ENCODE measurements around the gene ARHGAP15. TPM values are rescaled to one million over a fixed set of nuclear protein-coding genes. Genes with fewer than 3 reads are reported as not detected.

ARHGAP15 gene
- polyA plus RNA-seq, 1 experiment = not detected

GRCh38 chr2:143545949-143546255, 416.7 kb downstream of the ARHGAP15 start:
- Histone ChIP-seq H3K36me3 (ENCODE audit: control insufficient read depth, insufficient read depth, low read length) (no peaks in the 10 kb centered on the region), H3K27me3 (ENCODE audit: control insufficient read depth, insufficient read depth, low read length) (no peaks in the 10 kb centered on the region), H3K4me3 (ENCODE audit: low read depth, low read length) (no peak overlapping the region)
- no peak for TF ChIP-seq CTCF (IDR thresholded peaks at IDR 0.05; ENCODE audit: insufficient read depth, low read depth, low read length)
- DNase-seq (ENCODE audit: low read depth) = no peak
- POLR2A ChIA-PET = interaction anchor here (0.6 kb wide), 1 partner anchor 58 kb away, joined by 3 read pairs; no protein-coding TSS in a partner anchor
- CTCF ChIA-PET = no interaction called here

- CTCF ChIA-PET = no interaction called here
- Histone ChIP-seq H3K27me3 (ENCODE audit: control insufficient read depth, insufficient read depth, low read length) (no peaks in the 10 kb centered on the region), H3K4me3 (ENCODE audit: low read depth, low read length) (no peak overlapping the region), H3K36me3 (ENCODE audit: control insufficient read depth, insufficient read depth, low read length) (no peaks in the 10 kb centered on the region)
- DNase-seq (ENCODE audit: low read depth) = no peak
- TF ChIP-seq CTCF (IDR thresholded peaks at IDR 0.05; ENCODE audit: insufficient read depth, low read depth, low read length) = no peak
- POLR2A ChIA-PET = no interaction called here
Observed at GRCh38 chr2:143548032-143548431, 418.8 kb downstream of the ARHGAP15 start.

GRCh38 chr2:143550500-143550899, 421.3 kb downstream of the ARHGAP15 start:
- DNase-seq (ENCODE audit: low read depth) = no peak
- ChIA-PET CTCF (interaction anchor here (0.6 kb wide), 1 partner anchor 50 kb away, joined by 5 read pairs; no protein-coding TSS in a partner anchor), POLR2A (no interaction called here)
- Histone ChIP-seq H3K27me3 (ENCODE audit: control insufficient read depth, insufficient read depth, low read length) (no peaks in the 10 kb centered on the region), H3K4me3 (ENCODE audit: low read depth, low read length) (no peak overlapping the region), H3K36me3 (ENCODE audit: control insufficient read depth, insufficient read depth, low read length) (no peaks in the 10 kb centered on the region)
- TF ChIP-seq CTCF (IDR thresholded peaks at IDR 0.05; ENCODE audit: insufficient read depth, low read depth, low read length) = no peak

GRCh38 chr2:143551971-143552650, 422.9 kb downstream of the ARHGAP15 start:
- ChIA-PET CTCF (interaction anchor here (0.6 to 1.1 kb wide), 2 partner anchors 19 to 1927 kb away, joined by 3 read pairs; no protein-coding TSS in a partner anchor), POLR2A (interaction anchor here (0.5 kb wide), 1 partner anchor 67 kb away, joined by 4 read pairs; no protein-coding TSS in a partner anchor)
- TF ChIP-seq CTCF (IDR thresholded peaks at IDR 0.05; ENCODE audit: insufficient read depth, low read depth, low read length) = no peak
- no peak for DNase-seq (ENCODE audit: low read depth)
- Histone ChIP-seq H3K27me3 (ENCODE audit: control insufficient read depth, insufficient read depth, low read length) (no peaks in the 10 kb centered on the region), H3K36me3 (ENCODE audit: control insufficient read depth, insufficient read depth, low read length) (no peaks in the 10 kb centered on the region), H3K4me3 (ENCODE audit: low read depth, low read length) (no peak overlapping the region)

- no peak for DNase-seq (ENCODE audit: low read depth)
- H3K27me3 ChIP-seq (ENCODE audit: control insufficient read depth, insufficient read depth, low read length) = no peaks in the 10 kb centered on the region
- TF ChIP-seq CTCF (IDR thresholded peaks at IDR 0.05; ENCODE audit: insufficient read depth, low read depth, low read length) = no peak
- H3K36me3 ChIP-seq (ENCODE audit: control insufficient read depth, insufficient read depth, low read length) = no peaks in the 10 kb centered on the region
- ChIA-PET CTCF (no interaction called here), POLR2A (no interaction called here)
- H3K4me3 ChIP-seq (ENCODE audit: low read depth, low read length) = no peak overlapping the region
Observed at GRCh38 chr2:143553261-143553660, 424.0 kb downstream of the ARHGAP15 start.
